Gastrocnemius medialis (tissue), 4 donors: ENCODE data around the gene PEBP1. TPM values are rescaled to one million over a fixed set of nuclear protein-coding genes. Genes with fewer than 3 reads are reported as not detected.

Source experiments
- ATAC-seq, 2 donors: fragments of 150-250 bp; one replicate each; pipeline ENCODE4 v1.9.1; 2016
- DNase-seq, 2 donors: peaks; one replicate each; pipeline ENCODE4 v3.0.0-alpha.2; 2019
- H3K27ac ChIP-seq, 4 donors: fragments of 200-600 bp; sonication (generic); 1 replicate in 1 of 4; 2 replicates in 3 of 4; pipeline ENCODE4 v1.5.1; 2016 to 2018; ENCODE audit warnings: mild to moderate bottlenecking in 2 of 4, moderate library complexity in 1 of 4
- H3K27me3 ChIP-seq, 3 donors: fragments of 200-600 bp; sonication (generic) in 2 of 3; 1 replicate in 1 of 3; 2 replicates in 2 of 3; pipeline versions ENCODE4 v1.5.1 to v1.6.0; 2016 to 2019; ENCODE audit warnings: mild to moderate bottlenecking in 1 of 3, moderate library complexity in 1 of 3
- H3K36me3 ChIP-seq, 2 donors: fragments of 200-600 bp; sonication (generic) in 1 of 2; one replicate each; pipeline ENCODE4 v1.5.1; 2017 to 2018
- H3K4me1 ChIP-seq, 2 donors: fragments of 200-600 bp; sonication (generic) in 1 of 2; one replicate each; pipeline ENCODE4 v1.5.1; 2016 to 2017; ENCODE audit warnings: mild to moderate bottlenecking in 2 of 2
- H3K4me3 ChIP-seq, 4 donors: fragments of 200-600 bp; sonication (generic) in 3 of 4; 1 replicate in 1 of 4; 2 replicates in 3 of 4; pipeline ENCODE4 v1.5.1; 2016 to 2019; ENCODE audit warnings: mild to moderate bottlenecking in 2 of 4
- H3K9me3 ChIP-seq, 3 donors: fragments of 200-600 bp; sonication (generic) in 2 of 3; 1 replicate in 1 of 3; 2 replicates in 2 of 3; pipeline ENCODE4 v1.5.1; 2016 to 2019
- CTCF ChIP-seq, 5 experiments: fragments of 450-650 bp in 3 of 5; fragments of 200-600 bp in 2 of 5; sonication (generic) in 2 of 5; IDR thresholded peaks in 4 of 5; conservative IDR thresholded peaks in 1 of 5; 1 replicate in 4 of 5; 2 replicates in 1 of 5; pipeline ENCODE4 v1.5.1; 2016 to 2019; ENCODE audit warnings: antibody characterized with exemption in 5 of 5, mild to moderate bottlenecking in 3 of 5, moderate library complexity in 3 of 5
- POLR2A ChIP-seq, 2 donors: fragments of 450-650 bp; IDR thresholded peaks; one replicate each; pipeline ENCODE4 v1.6.1; 2017; ENCODE audit warnings: antibody characterized with exemption in 2 of 2, mild to moderate bottlenecking in 2 of 2, moderate library complexity in 2 of 2
- in situ Hi-C, 4 donors: fragments of 200-750 bp; cut with MboI; loops; one replicate each; pipeline versions ENCODE4 v1.15.0 to v1.8.0; 2017; ENCODE audit warnings: low sequenced_read_pairs in 4 of 4
- intact Hi-C: fragments of 100-400 bp; cut with DNase I; formaldehyde crosslinking; loops from one replicate; pipeline ENCODE4 v1.15.1; 2023; ENCODE audit warnings: low total_unique reads
- total RNA-seq, 4 donors: library from RNA; depleted of rRNA; stranded (reverse); fragments of >200 nt; gene quantifications; one replicate each; pipeline versions ENCODE4 v1.1.0 to v1.2.3, GENCODE V29; 2016

Gene PEBP1
- total RNA-seq, 4 donors from 2014 or later = 306 to 442 (median 330) TPM

GRCh38 chr12:118098911-118099671 lies 36.8 kb upstream of the PEBP1 start:
- TF ChIP-seq POLR2A (IDR thresholded peaks at IDR 0.05) (no peak), CTCF (IDR thresholded peaks at IDR 0.05 in 4 of 5, conservative IDR thresholded peaks at IDR 0.05 in 1 of 5) (no peak)
- Histone ChIP-seq H3K36me3 (no peaks in the 10 kb centered on the region), H3K9me3 (no peaks in the 10 kb centered on the region), H3K4me1 (peaks cover 14 to 19% of the 10 kb centered on the region in 2 donors), H3K4me3 (no peak overlapping the region), H3K27me3 (no peaks in the 10 kb centered on the region), H3K27ac (peak overlapping the region in 1 of 4 donors; percentile 4)
- in situ Hi-C loops = no loop called here
- DNase-seq (no peak), ATAC-seq (no peak)
- intact Hi-C loops = no loop called here

GRCh38 chr12:118101051-118101450 lies 34.9 kb upstream of the PEBP1 start:
- intact Hi-C loops = loop anchor here (5.0 to 10.0 kb wide), 2 partner anchors 86 to 271 kb away; partner anchors contain the start of genes RFC5 and TAOK3
- in situ Hi-C loops = no loop called here
- Histone ChIP-seq H3K27ac (peak overlapping the region in 3 of 4 donors; percentile 72 to 97 (median 93)), H3K36me3 (no peaks in the 10 kb centered on the region), H3K4me3 (no peak overlapping the region), H3K4me1 (peaks cover 14 to 24% of the 10 kb centered on the region in 2 donors), H3K27me3 (no peaks in the 10 kb centered on the region), H3K9me3 (no peaks in the 10 kb centered on the region)
- no peak for DNase-seq
- no peak for ATAC-seq
- TF ChIP-seq CTCF (IDR thresholded peaks at IDR 0.05 in 4 of 5, conservative IDR thresholded peaks at IDR 0.05 in 1 of 5) (no peak), POLR2A (IDR thresholded peaks at IDR 0.05) (no peak)

GRCh38 chr12:118102070-118102469 lies 33.9 kb upstream of the PEBP1 start:
- peak in 1 of 2 donors; percentile 33 for DNase-seq
- H3K4me1 ChIP-seq = peaks cover 14 to 24% of the 10 kb centered on the region in 2 donors
- H3K27me3 ChIP-seq = no peaks in the 10 kb centered on the region
- TF ChIP-seq CTCF (IDR thresholded peaks at IDR 0.05 in 4 of 5, conservative IDR thresholded peaks at IDR 0.05 in 1 of 5) = no peak
- TF ChIP-seq POLR2A (IDR thresholded peaks at IDR 0.05) = no peak
- intact Hi-C loops (loop anchor here (2.0 to 10.0 kb wide), 3 partner anchors 49 to 270 kb away; partner anchors contain the start of genes RFC5 and TAOK3), in situ Hi-C loops (no loop called here)
- H3K36me3 ChIP-seq = no peaks in the 10 kb centered on the region
- no peak overlapping the region for H3K4me3 ChIP-seq
- no peak for ATAC-seq
- peak overlapping the region; percentile 10 to 97 (median 95) for H3K27ac ChIP-seq
- no peaks in the 10 kb centered on the region for H3K9me3 ChIP-seq

- TF ChIP-seq POLR2A (IDR thresholded peaks at IDR 0.05) = no peak
- TF ChIP-seq CTCF (IDR thresholded peaks at IDR 0.05 in 4 of 5, conservative IDR thresholded peaks at IDR 0.05 in 1 of 5) = no peak
- DNase-seq (no peak), ATAC-seq (no peak)
- intact Hi-C loops (loop anchor here (2.0 to 10.0 kb wide), 3 partner anchors 50 to 270 kb away; partner anchors contain the start of genes RFC5 and TAOK3), in situ Hi-C loops (no loop called here)
- Histone ChIP-seq H3K9me3 (no peaks in the 10 kb centered on the region), H3K4me3 (peak overlapping the region; percentile 70 to 93 (median 92)), H3K4me1 (peaks cover 14 to 24% of the 10 kb centered on the region in 2 donors), H3K36me3 (no peaks in the 10 kb centered on the region), H3K27me3 (no peaks in the 10 kb centered on the region), H3K27ac (peak overlapping the region; percentile 81 to 97 (median 95))
These were observed 33.3 kb upstream of the PEBP1 start for GRCh38 chr12:118102609-118103008.
